Stimulated activated CD8-positive, alpha-beta memory T cell treated with anti-CD3 and anti-CD28 coated beads, Interleukin-7, amount 100 ng/mL, for 4 hours (primary cell): ENCODE results near the gene MRPL23.

Source experiments
- DNase-seq, 2 donors: peaks; one replicate each; pipeline ENCODE4 v3.0.0-alpha.2; 2020; ENCODE audit warnings: low read depth in 2 of 2

The MRPL23 gene

DNA sequence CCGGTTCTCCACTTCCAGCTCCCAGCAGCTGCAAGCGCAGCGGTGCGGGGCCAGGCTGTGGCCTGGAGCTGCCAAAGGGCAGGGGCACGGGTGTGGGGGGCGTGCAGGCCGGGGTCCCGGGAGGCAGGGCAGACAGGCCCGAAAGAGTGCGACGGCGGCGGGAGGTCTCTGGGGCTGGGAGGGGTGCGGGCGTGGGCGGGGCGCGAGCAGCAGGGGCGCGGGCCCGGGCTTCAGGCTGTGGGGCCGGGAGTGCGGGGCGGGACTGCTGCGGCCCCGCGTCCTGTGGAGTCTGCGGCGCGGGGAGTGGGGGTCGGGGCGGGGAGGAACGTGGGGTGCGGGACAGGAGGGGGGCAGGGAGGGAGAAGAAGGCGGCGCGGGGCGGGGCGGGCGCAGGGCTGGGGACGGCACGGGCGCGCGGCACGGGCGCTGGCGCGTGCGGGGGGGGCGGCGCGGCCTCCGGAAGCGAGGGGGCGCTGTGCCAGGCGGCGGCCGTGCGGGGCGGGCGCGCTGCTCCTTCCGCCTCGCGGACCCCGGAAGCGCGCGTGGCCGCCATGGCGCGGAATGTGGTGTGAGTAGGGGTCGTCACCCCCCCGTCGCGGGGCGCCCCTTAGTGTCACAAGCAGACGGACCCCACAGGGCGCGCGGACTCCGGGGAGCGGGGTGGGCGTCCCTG lies at the start of gene MRPL23:
TSS of gene MRPL23 (plus strand) at position 521 of the 673 bp plus-strand sequence. CDS start at position 552, 31 bp downstream.
- no peak for DNase-seq

DNA sequence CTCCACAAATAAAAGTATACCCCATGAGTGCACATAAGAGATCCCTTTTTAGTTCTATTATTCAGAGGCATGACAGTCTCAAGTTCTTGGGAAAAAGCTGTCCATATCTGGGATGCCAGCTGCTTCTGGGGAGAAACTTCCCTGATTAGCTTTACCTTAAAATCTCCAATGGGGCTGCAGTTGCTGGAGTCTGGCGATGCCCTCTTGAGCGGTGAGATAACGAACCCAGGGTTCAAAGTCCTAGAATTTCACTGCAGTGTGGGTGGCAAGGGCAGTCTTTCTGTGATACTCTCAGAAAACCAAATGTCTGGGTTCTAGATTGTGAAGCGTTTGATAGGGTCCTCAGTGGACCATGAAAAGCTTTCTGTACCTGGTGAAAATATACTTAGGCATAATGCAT lies 48.0 kb upstream of the MRPL23 start:
- DNase-seq = no peak

DNA sequence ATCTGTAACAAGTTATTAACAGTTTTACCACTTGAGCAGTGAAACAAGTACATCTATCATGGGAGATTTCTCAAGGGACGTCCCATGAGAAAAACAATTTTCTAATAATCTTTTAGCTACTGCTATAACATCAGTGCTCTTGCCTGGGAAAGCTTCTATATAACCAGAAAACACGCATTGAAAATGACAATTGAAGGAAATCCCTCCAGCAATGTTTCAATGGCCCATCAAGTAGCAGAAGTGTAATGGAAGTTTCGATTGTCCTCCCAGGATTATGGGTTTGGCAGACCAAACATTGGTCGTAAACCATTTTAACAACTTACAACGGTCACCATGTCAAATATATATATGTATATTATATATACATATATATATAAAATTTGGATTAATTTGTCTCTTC lies 47.4 kb upstream of the MRPL23 start:
- DNase-seq = no peak

DNA sequence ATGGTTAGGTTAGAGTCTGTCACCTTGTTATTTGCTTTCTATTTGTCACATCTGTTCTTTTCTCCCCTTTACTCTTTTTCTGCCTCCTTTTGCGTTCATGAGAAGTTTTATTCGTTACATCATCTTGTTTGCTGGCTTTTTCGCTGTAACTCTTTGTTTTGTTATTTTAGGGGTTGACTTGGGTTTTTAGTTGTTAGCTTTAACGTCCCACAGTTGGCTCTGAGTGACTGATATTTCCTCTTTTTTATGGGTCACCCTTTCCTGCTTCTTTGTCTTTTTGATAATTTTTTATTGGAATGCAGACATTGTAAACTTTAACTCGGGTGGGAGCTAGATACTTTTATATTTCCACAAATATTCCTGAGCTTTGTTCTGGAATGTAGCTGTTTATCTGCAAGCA lies 41.0 kb upstream of the MRPL23 start:
- no peak for DNase-seq

DNA sequence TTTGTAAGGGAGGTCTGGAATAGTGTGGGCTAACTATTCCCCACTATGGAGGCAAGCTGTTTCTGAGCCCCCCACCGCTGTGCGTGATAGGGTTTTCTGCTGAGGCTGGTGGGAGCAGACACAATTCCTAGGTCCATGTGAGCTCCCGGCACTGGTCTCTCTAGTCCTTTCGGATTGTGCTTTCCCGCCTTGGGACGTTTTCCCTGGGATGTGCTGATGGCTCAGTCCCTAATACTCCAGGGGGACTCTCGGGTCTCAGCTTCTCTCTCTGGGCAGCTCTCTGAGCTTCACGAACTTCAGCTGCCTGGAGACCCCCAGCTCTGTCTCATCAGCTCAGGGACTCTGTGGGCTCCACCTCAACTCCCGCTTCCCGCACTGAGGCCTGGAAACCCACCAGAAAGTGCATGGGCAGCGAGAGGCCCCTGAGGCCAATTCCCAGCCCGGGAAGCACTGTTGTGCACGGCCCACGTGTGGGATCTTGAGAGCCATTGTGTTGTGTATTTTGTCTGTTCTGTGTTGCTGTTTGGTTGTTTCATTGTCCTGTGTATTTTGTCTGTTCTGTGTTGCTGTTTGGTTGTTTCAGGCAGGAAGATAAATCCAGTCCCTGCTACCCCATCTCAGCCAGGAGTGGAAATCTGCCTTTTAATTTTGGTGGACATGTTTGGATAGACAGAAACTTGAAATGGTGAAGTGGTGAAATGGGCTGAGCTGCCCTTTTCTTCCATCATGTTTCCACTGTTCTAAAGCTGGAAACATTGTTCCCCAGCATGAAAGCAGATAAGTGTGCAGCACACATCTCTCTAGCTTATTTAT lies 40.3 kb upstream of the MRPL23 start:
- DNase-seq = no peak

DNA sequence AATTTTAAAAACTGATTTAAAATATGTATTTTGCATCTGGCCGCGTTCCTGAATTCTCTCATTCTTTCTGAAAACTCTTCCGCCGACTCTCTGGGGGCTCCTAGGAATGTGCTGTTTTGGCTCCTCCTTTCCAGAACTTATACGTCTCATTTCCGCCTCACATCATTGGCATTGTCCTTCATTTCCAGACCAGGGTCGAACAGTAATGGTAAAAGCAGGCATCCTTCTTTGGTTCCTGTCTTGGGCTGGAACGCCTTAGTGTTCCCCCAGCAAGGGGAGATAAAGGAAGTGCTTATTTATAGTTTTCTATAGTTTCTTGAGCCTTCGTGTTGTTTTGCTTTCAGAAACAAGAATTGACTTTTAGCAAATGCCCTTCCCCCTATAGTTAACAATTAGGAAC lies 38.5 kb upstream of the MRPL23 start:
- no peak for DNase-seq

GRCh38 chr11:1909524-1909923 lies 37.6 kb upstream of the MRPL23 start:
- no peak for DNase-seq

DNA sequence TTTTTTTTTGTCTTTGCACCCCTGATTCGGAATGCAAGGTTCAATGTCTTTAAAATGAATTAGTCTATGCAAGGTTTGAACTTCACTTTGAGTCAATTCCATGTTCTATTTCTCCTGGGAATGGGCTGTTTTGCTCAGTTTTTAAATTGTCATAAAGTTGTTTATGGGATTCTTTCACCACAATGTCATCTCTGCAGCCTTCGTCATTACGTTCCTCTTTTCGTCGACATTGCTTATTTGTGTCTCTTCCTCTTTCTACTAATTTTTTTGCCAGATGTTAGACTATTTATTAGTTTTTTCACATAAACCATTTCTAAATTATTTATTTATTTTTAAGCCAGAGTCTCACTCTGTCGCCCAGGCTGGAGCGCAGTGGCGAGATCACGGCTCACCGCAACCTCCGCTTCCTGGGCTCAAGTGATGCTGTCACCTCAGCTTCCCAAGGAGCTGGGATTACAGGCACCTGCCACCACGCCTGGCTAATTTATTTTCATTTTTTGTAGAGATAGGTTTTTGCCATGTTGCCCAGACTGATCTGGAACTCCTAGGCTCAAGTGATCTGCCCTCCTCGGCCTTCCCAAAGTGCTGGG lies 34.7 kb upstream of the MRPL23 start:
- DNase-seq = no peak

- no peak for DNase-seq
Observed at GRCh38 chr11:1913271-1914060, 33.7 kb upstream of the MRPL23 start.

GRCh38 chr11:1915795-1916131 lies 31.4 kb upstream of the MRPL23 start:
- no peak for DNase-seq

- DNase-seq = no peak
Observed at GRCh38 chr11:1916132-1916985, 30.8 kb upstream of the MRPL23 start.

- DNase-seq = no peak
Observed at GRCh38 chr11:1916986-1917522, 30.1 kb upstream of the MRPL23 start.

- no peak for DNase-seq
Observed at GRCh38 chr11:1917523-1918435, 29.4 kb upstream of the MRPL23 start.

GRCh38 chr11:1918436-1919315 lies 28.5 kb upstream of the MRPL23 start:
- DNase-seq = no peak

DNA sequence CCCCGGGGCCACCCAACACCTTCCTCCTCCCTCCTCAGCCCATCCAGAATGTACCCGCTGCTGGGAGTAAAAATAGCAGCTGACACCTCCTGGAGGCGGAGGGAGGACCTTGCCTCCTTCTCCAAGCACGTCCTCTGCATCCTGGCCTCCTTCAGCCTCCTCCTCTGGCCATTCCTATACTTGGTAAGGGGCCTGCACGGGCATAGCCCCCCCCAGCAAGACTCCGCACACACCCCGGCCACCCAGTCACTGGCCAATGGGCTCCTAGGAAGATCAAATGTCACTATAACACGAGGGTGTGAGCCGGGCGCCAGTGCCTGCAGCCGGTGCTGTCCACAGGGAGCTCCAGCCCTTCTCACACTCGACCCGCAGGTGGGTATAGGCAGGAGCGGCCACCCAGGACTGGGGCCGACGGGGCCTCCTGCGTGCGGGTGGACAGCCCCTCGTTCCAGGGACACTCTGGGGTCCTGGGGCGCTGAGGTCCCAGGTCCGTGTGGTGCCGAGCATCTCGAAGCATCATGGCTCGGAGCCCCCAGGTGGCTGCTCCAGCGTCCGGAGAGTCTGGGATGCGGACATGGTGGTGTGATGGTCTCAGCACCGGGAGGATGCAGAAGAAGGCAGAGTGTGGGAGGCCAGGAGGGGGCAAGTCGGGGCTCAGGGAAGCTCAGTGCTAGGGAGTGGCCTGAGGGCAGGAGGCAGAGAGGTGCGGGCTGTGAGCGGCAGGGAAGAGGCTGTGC lies 27.6 kb upstream of the MRPL23 start, which contains the start of gene TNNT3:
TSS of gene TNNT3 (plus strand) at position 313 of the 737 bp plus-strand sequence. CDS start 3,172 bp downstream, outside the sequence.
- DNase-seq = no peak

DNA sequence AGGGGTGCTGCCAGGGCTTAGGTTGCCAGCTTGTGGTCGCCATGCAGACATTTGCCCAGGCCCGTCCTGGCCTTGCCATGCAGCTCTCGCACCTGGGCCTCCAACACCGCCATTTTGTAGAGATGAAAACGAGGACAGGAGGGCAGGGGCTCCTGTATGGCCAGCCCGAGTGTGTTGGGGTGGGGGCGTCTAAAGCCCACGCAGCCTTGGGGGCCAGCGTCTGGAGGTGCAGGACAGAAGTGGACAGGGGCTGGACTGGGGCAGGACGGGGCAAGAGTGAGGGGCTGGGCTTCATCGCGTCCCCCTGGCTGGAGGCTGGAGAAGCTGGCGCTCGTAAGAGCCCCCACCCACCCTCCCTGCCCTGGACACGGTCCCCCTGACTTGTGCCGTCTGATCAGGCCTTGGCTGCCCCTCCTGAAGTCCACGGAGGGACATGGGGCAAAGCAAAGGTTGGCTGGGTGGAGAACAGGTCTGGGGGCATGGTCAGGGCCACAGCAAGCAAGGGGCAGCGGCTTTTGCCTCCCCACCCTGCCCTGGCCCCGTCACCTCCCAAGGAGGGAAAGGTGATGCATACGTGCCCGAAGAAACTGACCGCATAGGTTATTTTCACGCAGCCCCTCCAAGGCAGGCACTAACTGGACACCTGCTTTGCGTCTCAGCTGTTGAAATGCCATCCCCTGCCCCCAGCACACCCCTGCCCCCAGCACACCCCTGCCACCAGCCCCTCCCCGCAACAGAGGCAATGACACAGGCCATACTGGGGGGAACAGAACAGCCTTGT lies 26.8 kb upstream of the MRPL23 start:
- DNase-seq = no peak

GRCh38 chr11:1920909-1921573 lies 26.1 kb upstream of the MRPL23 start:
- no peak for DNase-seq
